ENCODE data around the gene SRA1.

Gene SRA1

GRCh38 chr5:140571105-140571504, 13.8 kb upstream of the SRA1 start:
- H3K4me3 ChIP-seq (replicated peaks in 1 of 2; ENCODE audit: low read depth in 2 of 2, low read length in 2 of 2) = no peak overlapping the region
- no peak for DNase-seq (ENCODE audit: low read depth in 2 of 2)
- TF ChIP-seq CTCF (IDR thresholded peaks at IDR 0.05; ENCODE audit: low read depth, low read length) = no peak

GRCh38 chr5:140570488-140570887, 13.2 kb upstream of the SRA1 start:
- DNase-seq (ENCODE audit: low read depth in 2 of 2) = no peak
- TF ChIP-seq CTCF (IDR thresholded peaks at IDR 0.05; ENCODE audit: low read depth, low read length) = no peak
- no peak overlapping the region for H3K4me3 ChIP-seq (replicated peaks in 1 of 2; ENCODE audit: low read depth in 2 of 2, low read length in 2 of 2)

GRCh38 chr5:140570058-140570457, 12.8 kb upstream of the SRA1 start:
- H3K4me3 ChIP-seq (replicated peaks in 1 of 2; ENCODE audit: low read depth in 2 of 2, low read length in 2 of 2) = no peak overlapping the region
- no peak for DNase-seq (ENCODE audit: low read depth in 2 of 2)
- TF ChIP-seq CTCF (IDR thresholded peaks at IDR 0.05; ENCODE audit: low read depth, low read length) = no peak

- no peak for DNase-seq (ENCODE audit: low read depth in 2 of 2)
- TF ChIP-seq CTCF (IDR thresholded peaks at IDR 0.05; ENCODE audit: low read depth, low read length) = no peak
- H3K4me3 ChIP-seq (replicated peaks in 1 of 2; ENCODE audit: low read depth in 2 of 2, low read length in 2 of 2) = no peak overlapping the region
Measured at GRCh38 chr5:140569197-140569596, 11.9 kb upstream of the SRA1 start.

GRCh38 chr5:140568443-140569063, 11.3 kb upstream of the SRA1 start:
- DNase-seq (ENCODE audit: low read depth in 2 of 2) = no peak
- TF ChIP-seq CTCF (IDR thresholded peaks at IDR 0.05; ENCODE audit: low read depth, low read length) = no peak
- H3K4me3 ChIP-seq (replicated peaks in 1 of 2; ENCODE audit: low read depth in 2 of 2, low read length in 2 of 2) = no peak overlapping the region

- TF ChIP-seq CTCF (IDR thresholded peaks at IDR 0.05; ENCODE audit: low read depth, low read length) = no peak
- H3K4me3 ChIP-seq (replicated peaks in 1 of 2; ENCODE audit: low read depth in 2 of 2, low read length in 2 of 2) = no peak overlapping the region
- DNase-seq (ENCODE audit: low read depth in 2 of 2) = no peak
Measured at GRCh38 chr5:140567871-140568270, 10.6 kb upstream of the SRA1 start.

All from cardiac fibroblast (primary cell).